HG02870 (cell line): ENCODE results near the gene KCNK5.

ENCODE experiments used
- ATAC-seq: cut with Tn5 transposase; IDR thresholded peaks from one replicate; pipeline ENCODE4 v1.9.1; 2021; ENCODE audit warnings: mild to moderate bottlenecking, moderate library complexity; ENCODE audit not compliant: unreplicated experiment

The KCNK5 gene

GRCh38 chr6:39243809-39244208, 14.5 kb upstream of the KCNK5 start:
- no peak for ATAC-seq

- ATAC-seq, result no peak
These were observed 11.0 kb upstream of the KCNK5 start for GRCh38 chr6:39240155-39240757.

- ATAC-seq, result no peak
These were observed 10.4 kb upstream of the KCNK5 start for GRCh38 chr6:39239527-39240154.

- no peak for ATAC-seq
These were observed 7.5 kb upstream of the KCNK5 start for GRCh38 chr6:39236742-39237141.

- ATAC-seq, result no peak
These were observed 4.1 kb upstream of the KCNK5 start for GRCh38 chr6:39233333-39233732.

- ATAC-seq, result no peak
These were observed 2.4 kb upstream of the KCNK5 start for GRCh38 chr6:39231521-39232243.

- no peak for ATAC-seq
These were observed 1.4 kb upstream of the KCNK5 start for GRCh38 chr6:39230654-39231035.

- ATAC-seq, result no peak
These were observed 934 bp downstream of the KCNK5 start for GRCh38 chr6:39228111-39228971.

GRCh38 chr6:39227476-39227875, 1.8 kb downstream of the KCNK5 start:
- no peak for ATAC-seq

- no peak for ATAC-seq
These were observed 2.5 kb downstream of the KCNK5 start for GRCh38 chr6:39226639-39227329.

GRCh38 chr6:39225946-39226437, 3.3 kb downstream of the KCNK5 start:
- ATAC-seq, result no peak

- no peak for ATAC-seq
These were observed 3.7 kb downstream of the KCNK5 start for GRCh38 chr6:39225543-39225942.

- ATAC-seq, result no peak
These were observed 4.6 kb downstream of the KCNK5 start for GRCh38 chr6:39224523-39225182.

- no peak for ATAC-seq
These were observed 5.3 kb downstream of the KCNK5 start for GRCh38 chr6:39224011-39224410.

- ATAC-seq, result no peak
These were observed 5.7 kb downstream of the KCNK5 start for GRCh38 chr6:39223555-39223954.

GRCh38 chr6:39223061-39223460, 6.2 kb downstream of the KCNK5 start:
- ATAC-seq, result no peak

GRCh38 chr6:39221779-39222641, 7.3 kb downstream of the KCNK5 start:
- ATAC-seq, result no peak

- no peak for ATAC-seq
These were observed 8.2 kb downstream of the KCNK5 start for GRCh38 chr6:39221115-39221514.
